Putamen (tissue), 1 donor: ENCODE data around the gene SMIM38.
"Not testable (repeated sequence)": the region's sequence is repeated elsewhere in the genome, so short reads cannot be mapped to it uniquely, and the experiment has no call there.

Source experiments
- DNase-seq: peaks from one replicate; pipeline ENCODE4 v3.0.0-alpha.2; 2016; ENCODE audit warnings: low spot score

Gene SMIM38

DNA sequence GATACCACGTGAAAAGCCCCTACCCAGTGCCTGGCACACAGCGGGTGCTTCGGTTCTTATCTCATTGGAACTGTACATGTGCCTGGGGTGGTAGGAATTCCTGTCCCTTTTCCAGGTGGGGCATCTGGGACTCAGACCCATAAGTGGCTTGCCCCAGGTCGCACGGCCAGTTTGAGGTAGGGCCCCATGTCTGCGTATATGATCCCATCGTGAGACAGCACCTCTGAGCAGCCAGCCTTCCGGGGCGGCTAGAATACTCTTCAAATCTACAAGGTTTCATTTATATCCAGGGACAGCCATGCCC, 33.5 kb upstream of the SMIM38 start:
- no peak for DNase-seq

DNA sequence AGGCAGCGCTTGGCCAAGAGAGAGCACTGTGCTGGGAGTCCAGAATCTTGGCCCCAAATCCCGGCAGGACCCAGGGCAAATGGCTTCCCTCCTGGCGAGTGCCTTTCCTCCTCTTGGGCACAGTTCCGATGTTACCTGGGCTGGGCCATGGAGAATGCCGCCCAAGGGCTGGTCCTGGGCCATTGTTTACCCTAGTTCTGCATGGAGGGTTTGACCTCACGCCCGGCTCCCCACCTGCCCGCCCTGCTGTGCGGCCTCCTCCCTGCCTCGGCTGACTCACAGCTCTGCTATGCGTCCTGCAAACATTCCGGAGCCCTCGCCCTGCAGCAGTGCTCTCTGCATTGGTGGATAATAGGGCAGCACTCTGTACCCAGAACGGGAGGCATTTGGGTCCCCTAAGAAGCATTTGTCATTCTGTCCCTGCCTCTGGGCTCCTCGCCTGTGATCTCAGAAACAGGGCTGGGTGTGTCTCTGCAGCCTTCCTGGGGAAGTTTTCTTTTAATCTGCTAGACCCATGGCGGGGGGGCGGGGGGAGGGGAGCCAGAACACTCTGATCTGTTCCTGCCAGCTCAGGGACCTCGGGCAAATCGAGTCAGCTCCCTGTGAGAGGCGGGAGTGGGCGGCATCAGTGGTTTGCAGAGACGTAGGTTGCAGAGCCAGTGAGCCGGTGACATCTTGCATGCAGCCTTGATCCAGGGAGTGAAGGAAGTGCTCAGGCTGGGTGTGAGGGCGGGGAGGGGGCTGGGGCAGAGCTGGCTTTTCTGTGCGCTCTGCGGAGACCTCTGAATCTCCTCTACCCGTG, 32.9 kb upstream of the SMIM38 start:
- peak; percentile 71 for DNase-seq

DNA sequence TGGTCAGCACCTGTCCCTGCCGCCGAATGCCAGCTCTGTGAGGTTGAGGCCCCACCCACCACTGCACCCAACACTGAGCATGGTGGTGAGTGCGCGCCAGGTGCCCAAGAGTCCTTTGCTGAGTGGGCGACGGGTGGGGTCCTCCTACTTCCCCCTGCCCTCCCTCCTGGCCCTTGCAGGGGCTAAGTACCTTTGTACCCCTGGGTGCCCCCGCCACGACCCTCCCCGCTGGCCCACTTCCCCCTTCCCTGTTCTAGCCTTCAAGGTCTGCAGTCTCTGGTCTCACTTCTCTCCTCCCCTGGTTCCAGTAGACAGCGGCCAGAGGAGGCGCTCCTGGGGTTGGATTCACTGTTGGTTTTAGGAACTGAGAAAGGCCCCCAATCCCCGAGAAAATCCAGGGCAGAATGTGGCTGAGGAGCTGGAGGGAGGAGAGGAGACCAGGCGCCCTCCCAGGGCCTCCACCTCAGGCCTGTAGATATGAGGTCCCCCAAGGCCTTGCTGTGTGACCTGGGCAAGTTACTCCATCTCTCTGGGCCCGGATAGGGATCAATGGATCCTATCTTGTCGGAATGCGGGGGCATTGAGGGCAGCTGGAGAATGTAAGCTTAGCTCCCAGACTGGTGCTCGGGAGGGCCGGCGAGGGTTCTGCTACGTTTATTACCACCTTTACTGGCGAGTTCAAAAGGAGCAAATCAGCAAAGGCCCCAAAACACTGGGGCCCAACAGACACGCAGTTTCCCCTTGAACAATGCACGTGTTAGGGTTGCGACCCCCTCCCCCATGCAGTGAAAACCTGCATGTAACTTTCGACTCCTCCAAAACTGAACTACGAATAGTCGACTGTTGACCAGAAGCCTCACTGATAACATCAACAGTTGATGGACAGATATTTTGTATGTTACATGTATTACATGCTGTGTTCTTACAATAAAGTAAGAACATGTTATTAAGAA, 31.9 kb upstream of the SMIM38 start:
- DNase-seq = no peak

DNA sequence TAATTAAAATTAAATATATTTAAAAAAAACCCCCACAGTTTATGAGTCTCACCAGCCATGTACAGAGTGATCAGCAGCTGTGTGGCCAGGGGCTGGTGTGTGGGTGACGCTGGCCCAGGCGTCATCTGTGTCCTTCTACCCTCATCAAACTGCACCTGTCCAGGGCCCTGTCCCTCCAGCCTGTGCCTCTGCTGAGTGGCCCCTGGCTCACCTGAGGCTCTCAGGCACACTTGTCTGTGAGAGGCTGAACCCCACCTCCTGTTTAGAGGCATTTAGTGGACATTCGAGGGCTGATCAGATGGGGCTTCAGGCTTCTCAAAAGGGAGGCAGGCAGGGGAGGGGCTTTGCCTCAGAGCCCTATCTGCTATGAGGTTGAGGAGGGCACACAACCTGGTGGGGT, 29.9 kb upstream of the SMIM38 start:
- no peak for DNase-seq

DNA sequence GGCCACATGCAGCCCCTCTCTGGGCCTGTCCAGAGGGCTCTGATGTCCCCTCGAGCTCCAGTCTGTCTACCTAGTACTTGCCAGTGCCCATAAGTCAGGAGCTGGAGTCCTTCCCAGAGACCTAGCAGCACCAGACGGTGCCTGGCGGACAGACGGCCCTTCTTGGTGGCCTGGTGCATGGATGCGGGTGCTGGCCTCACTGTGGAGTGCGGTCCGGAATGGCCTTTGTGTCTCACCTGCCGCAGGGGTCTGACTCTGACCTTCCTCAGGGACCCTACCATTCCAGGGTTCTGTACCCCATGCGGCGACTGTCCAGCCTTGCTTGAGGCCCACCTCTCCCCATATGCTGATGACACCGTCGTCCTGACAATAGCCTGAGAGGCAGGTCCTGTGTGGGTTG, 29.4 kb upstream of the SMIM38 start:
- no peak for DNase-seq

DNA sequence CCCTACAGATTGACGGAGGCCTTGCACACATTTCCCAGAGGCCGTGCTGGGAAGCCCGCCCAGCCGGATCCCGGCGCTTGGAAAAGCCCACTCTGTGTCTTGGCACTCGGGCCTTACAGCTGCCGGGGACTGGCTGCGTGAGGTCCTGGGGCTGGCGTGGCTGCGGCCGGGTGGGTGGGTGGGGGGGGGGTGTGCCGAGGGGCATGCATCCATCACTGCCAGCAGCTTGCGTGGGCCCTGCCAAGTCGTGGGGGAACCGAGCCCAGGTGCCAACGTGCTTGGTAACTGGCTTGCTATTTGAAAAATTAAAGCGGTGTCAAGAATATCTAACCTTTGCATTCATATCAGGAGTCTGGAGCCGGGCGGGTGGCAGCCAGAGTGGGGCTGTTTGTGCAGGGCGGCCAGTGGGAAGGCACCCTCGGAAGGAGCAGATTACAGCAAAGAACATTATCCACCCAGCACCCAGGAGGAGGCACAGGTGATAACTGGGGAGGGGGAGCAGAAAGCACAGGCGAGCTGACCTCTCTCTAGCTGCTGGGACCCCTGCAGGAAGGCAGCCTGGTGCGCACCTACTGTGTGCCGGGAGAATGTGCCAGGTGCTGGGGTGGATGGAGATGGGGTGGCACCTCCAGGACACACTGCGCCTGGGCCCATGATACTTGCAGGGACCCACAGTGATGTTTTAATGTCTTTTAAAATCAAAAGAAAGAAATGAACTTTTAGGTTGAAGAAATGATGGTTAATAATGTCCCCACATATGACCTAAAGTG, 28.5 kb upstream of the SMIM38 start:
- DNase-seq = no peak

DNA sequence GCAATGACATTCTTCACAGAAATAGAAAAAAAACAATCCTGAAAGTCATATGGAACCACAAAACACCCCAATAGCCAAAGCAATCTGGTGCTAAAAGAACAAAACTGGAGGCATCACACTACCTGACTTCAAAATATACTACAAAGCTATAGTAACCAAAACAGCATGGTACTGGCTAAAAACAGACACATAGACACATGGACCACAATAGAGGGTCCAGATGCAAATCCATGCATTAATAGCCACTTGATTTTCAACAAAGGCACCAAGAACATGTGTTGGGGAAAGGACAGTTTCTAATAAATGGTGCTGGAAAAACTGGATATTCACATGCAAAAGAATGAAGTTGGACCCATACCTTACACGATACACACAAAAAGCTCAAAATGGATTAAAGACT, 27.9 kb upstream of the SMIM38 start:
- DNase-seq = no peak

DNA sequence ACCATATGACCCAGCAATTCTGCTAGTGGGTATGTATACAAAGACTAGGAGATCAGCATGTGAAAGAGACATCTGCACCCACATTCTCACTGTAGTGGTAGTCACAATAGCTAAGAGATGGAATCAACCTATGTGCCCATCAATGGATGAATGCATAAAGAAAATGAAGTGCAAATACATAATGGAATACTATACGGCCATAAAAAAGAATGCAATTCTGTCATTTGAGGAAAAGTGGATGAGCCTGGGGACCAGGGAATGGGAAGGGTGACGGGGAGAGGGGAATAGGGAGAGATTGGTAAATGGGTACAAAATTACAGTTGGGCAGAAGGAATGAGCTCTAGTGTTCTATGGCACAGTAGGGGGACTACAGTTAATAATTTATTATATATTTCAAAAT, 26.7 kb upstream of the SMIM38 start:
- no peak for DNase-seq

DNA sequence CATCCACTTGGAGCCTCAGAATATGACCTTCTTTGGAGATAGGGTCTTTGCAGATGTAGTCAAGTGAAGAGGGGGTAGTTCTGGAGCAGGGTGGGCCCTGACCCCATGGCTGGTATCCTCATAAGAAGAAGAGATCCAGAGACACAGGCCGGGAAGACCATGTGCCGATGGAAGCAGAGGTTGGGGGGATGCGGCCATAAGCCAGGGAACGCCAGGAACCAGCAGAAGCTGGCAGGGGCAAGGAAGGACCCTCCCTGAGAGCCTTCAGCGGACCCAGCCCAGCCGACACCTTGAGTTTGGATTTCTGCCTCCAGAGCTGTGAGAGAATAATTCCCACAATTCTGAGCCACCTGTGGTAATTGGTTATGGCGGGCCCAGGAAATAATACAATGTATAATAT, 26.1 kb upstream of the SMIM38 start:
- no peak for DNase-seq

DNA sequence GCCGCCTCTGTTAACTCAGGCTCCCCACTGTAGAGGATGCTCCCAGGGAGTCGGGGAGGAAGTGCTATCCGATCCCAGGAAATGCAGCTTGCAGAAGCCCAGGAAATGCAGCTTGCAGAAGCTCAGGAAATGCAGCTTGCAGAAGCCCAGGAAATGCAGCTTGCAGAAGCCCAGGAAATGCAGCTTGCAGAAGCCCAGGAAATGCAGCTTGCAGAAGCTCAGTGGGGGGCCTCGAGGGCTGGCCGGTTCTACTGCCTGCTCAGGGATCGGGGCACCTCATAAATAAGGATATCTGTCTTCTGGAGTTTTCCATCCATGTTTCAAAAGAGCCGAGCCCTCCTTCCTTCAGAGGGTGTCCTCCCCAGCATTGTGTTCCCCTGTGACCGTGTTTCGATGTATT, 25.1 kb upstream of the SMIM38 start:
- no peak for DNase-seq

DNA sequence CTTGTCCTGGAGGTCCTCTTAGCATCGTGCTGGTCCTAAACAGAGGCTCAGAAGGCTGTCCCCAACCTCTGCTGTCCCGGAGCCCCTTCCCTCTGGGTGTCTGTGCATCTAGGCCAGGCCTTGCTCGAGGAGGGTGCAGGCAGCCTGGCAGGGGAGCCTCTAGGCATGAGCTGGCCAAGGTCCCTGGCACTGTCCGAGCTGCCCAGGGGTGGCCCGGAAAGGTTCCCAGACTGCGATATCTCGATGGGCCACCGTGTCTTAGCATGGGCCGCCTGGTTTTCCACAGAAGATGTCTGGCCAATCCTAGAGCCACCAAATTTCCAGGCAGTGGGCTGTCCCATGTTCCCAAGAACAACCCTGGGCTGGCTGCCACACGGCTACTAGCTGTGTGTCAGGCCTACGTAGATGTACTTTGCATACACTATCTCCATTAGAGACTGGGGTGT, 24.6 kb upstream of the SMIM38 start:
- DNase-seq = no peak

DNA sequence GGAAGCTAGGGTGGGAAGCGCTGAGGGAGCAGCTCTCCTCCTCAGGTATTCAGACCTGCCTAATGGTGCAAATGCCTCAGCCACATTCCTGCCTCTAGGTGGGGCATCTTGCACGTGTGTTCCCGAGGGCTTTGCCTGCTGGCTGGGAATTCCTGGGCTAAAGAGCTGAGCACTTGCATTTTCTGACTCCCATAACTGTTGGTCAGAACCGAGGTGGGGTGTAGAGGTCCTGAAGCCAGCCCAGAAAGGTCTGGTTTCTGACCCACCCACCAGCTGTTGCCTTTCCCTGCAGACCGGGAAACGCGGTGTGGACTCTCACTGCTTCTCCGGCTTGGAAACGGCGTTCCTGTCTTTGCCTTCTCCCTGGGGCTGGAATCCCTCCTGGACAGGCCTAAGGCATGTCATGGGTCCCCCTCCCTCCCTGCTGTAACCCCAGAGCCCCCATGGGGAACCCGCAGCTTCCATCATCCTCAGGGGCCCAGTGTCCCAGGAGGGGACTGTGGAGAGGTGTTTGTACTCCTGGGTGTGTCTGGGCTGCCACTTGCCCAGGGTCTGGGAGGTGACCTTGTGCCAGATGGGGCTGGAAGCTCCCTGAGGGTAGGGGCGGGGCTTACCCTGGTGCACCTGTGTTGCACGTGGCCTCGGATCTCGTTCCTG, 24.0 kb upstream of the SMIM38 start:
- DNase-seq = peak; percentile 39

DNA sequence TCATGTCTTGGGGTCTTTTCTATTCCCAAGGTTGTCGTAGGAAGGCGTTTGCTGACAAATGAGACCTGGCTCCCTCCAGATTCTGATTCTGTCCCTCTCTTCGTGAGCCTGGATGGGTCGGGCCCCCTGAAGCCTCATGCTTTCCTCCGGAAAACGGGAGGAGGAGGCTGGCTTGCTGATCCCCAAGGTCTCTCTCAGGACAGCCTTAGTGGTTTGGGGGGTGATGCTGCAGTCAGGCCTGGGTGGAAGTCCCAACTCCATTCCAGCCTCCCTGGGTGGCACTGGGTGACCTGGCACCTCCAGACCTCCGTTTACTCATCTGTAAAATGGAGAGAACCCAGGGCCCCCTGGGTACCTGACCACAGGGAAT, 23.4 kb upstream of the SMIM38 start:
- DNase-seq = no peak

DNA sequence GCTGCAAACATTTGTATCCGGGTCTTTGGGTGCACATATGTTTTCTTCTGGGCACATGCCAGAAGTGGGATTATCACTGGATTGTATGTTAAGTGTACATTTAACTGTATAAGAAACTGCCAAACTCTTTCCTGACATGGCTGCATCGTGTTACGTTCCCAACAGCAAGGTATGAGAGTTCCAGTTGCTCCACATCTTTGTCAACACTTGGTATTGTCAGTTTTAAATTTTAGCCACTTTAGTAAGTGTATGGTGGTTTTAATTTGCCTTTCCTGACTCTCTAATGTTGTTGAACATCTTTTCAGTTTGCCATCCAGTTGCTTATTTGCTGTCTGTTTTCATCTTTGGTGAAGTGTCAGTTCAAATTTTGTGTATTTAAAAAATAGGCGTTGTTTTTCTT, 22.5 kb upstream of the SMIM38 start:
- DNase-seq = no peak

DNA sequence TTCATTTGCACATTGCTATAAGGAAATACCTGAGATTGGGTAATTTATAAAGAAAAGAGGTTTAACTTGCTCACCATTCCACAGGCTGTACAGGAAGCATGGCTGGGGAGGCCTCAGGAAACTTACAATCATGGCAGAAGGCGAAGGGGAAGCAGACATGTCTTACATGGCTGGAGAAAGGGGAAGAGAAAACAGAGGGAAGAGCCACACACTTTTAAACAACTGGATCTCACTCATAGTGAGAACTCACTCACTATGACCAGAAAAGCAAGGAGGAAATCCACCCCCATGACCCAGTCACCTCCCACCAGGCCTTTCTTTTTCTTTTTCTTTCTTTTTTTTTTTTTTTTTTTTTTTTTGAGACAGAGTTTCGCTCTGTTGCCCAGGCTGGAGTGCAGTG, 21.6 kb upstream of the SMIM38 start:
- DNase-seq = not testable (repeated sequence)

DNA sequence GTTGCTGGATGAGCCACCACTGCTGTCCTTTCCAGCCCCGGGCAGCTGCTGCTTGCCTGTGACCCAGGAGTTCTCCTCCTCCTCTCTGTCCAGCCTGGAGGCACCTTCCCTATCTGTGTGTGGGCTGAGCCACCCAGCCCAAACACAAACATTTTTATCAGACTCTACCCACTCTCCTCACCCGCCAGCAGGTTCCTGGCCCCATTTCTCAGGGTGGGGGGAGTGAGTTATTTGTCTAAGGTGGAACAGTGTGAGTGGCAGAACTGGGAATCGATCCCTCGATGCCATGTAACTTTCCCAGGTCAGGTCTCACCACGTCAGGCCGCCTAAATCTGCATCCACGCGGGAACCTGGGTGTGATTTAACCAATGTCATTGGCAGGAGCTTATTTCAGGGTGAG, 20.8 kb upstream of the SMIM38 start:
- DNase-seq = no peak

DNA sequence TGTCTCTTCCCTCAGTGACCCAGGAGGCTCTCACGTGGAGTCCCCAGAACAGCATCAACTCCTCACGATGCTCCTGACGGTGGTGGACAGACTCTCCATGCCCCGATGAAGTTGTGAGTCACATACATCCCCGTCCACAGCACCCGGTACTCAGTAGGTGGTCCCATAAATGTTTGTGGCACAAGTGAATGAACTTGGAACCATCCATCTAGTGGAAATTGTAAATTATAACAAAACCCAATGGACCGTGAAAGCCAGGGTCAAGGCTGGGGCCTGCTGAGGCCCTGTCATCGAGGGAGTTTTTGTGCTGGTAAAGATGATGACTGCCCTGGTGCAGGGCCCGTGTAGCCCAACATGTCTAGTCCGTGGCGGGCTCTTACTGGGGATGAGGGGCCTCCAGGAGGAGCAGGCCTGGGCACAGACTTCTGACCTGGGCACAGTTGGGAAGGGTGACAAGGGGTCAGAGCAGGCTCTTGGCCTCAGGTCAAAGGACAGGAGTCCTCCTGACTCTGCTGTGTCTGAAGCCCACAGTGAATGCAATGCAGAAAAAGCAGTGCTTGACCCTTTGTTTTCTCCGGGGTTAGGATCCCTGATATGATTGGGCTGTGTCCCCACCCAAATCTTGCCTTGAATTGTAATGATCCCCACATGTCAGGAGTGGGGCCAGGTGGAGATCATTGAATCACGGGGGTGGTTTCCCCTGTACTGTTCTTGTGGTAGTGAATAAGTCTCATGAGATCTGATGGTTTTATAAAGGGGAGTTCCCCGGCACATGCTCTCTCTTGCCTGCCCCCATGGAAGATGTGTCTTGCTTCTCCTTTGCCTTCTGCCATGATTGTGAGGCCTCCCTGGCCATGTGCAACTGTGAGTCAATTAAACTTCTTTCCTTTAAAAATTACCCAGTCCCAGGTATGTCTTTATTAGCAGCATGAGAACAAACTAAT, 20.0 kb upstream of the SMIM38 start:
- no peak for DNase-seq

DNA sequence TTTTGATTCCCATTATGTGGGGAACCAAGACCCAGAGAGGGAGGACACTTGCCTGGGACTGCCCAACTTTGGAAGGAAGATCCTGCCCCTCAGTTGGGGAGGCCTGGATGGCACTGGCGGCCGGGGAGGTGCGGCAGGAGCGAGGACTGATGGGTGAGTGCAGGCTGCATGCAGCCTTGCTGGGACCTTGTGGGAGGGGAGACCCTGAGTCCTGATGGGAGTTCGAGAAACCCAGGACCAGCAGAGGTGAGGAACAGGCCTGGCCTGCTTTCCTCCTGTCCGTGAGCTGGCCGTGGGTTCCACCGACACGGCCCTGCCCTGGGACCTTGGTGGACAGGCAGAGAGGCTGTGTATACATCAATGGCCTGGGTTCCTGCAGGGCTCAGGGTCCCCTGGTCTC, 19.3 kb upstream of the SMIM38 start:
- DNase-seq = no peak

DNA sequence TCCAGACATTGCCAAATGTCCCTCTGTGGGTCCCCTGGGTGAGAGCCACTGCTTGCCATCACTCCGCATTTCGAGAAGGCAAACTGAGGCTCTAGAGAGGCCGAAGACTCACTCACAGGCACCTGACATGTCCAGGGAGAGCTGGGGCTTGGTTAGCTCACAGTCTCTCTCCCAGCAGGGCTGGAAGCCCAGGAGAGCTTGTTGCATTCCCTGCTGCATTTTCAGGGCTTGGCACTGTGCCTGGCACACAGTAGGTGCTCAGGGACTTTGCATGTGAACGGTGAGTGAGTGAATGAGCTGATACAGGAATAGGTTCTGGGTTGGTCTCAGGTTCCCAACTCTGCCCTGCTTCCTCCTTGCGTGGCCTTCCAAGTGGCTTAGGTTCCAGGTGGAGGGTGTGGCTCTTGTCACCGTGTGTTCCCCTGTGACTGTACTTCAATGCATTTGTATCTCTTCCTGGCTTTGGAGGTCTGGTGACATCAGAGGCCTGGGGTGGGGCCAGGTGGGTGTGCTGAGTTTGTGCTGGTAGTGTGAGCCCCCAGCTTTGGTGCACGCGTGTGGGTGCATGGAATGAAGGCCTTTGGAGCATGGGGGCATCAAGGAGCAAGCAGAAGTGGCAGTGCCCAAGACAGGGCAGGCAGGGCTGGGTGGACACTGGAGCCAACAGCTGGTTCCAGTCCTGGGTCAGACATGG, 18.4 kb upstream of the SMIM38 start:
- no peak for DNase-seq

DNA sequence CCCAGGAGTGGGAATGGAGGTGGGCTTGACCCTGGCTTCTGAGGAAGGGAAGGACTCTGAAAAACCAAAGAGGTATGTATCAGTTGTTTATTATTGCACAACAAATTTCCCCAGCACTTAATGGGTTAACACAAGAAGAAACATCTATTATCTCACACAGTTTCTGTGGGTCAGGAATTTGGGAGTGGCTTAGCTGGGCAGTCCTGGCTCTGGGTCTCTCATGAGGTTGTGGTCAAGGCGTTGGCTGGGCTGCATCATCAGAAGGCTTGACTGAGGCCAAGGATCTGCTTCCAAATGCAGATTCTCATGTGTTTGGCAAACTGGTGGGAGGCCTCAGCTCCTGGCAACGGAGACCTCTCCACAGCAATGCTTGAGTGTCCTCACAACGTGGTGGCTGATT, 17.5 kb upstream of the SMIM38 start:
- DNase-seq = no peak
